PFSK-1 (cell line): ENCODE results near the gene IL22RA2.

ENCODE experiments used
- FOXP2 ChIP-seq: optimal IDR thresholded peaks from 2 replicates; pipeline ENCODE3; 2011; ENCODE audit warnings: borderline replicate concordance, control low read depth, inconsistent platforms; ENCODE audit not compliant: insufficient read depth; ENCODE audit errors: extremely low read length, extremely low read depth
- POLR2AphosphoS5 ChIP-seq: IDR thresholded peaks from 2 replicates; pipeline ENCODE4 v1.6.1; 2012; ENCODE audit warnings: low read depth, mild to moderate bottlenecking, control low read depth, low read length, moderate library complexity
- REST ChIP-seq, 2 experiments: IDR thresholded peaks; 2 replicates each; pipeline versions ENCODE4 v1.6.1 to v1.8.0; 2011 to 2012; ENCODE audit warnings: low read depth in 2 of 2, low read length in 2 of 2, control low read depth in 1 of 2, inconsistent platforms in 1 of 2, mild to moderate bottlenecking in 1 of 2, moderate library complexity in 1 of 2; ENCODE audit not compliant: insufficient read depth in 1 of 2
- SIN3A ChIP-seq: IDR thresholded peaks from 2 replicates; pipeline ENCODE4 v1.6.1; 2012; ENCODE audit warnings: mild to moderate bottlenecking, low read length, moderate library complexity, borderline replicate concordance; ENCODE audit not compliant: insufficient read depth
- TAF1 ChIP-seq: IDR thresholded peaks from 2 replicates; pipeline ENCODE4 v1.6.1; 2012; ENCODE audit warnings: low read length, control low read depth, borderline replicate concordance; ENCODE audit not compliant: insufficient read depth

- TF ChIP-seq REST (IDR thresholded peaks at IDR 0.05; ENCODE audit: insufficient read depth in 1 of 2, low read depth in 2 of 2, low read length in 2 of 2) (no peak), TAF1 (no peak), POLR2AphosphoS5 (no peak), SIN3A (no peak), FOXP2 (no peak)
Measured at GRCh38 chr6:137160763-137161162, 12.7 kb downstream of the IL22RA2 start.
